Activated B cell treated with CpG ODN at 0.5 μM for 24 hours (primary cell): ENCODE results near the gene LENG1. TPM values are rescaled to one million over a fixed set of nuclear protein-coding genes. Genes with fewer than 3 reads are reported as not detected.
A peak's percentile ranks its signal among the peaks of the same experiment; 100 is the strongest.
"Not testable (repeated sequence)": the region's sequence is repeated elsewhere in the genome, so short reads cannot be mapped to it uniquely, and the experiment has no call there.

ENCODE experiments used
- ATAC-seq: fragments of 200-7000 bp; cut with Tn5 transposase; one replicate; pipeline ENCODE4 v1.10.0; 2021; ENCODE audit warnings: low read depth, mild to moderate bottlenecking, moderate library complexity
- CTCF ChIA-PET: fragments of 350-600 bp; sonication (Branson Sonifier 250); formaldehyde crosslinking; loops from one replicate; lab custom pipeline; 2021; ENCODE audit warnings: antibody characterized with exemption; lab: Charles Lee
- POLR2A ChIA-PET: fragments of 350-600 bp; sonication (Branson Sonifier 250); formaldehyde crosslinking; loops from one replicate; lab custom pipeline; 2021; ENCODE audit warnings: antibody characterized with exemption; lab: Charles Lee
- DNase-seq: peaks from one replicate; pipeline ENCODE4 v3.0.0; 2022
- H3K27ac Mint-ChIP-seq: one replicate; pipeline ENCODE4 v1.8.0; 2020; ENCODE audit warnings: mixed read lengths
- H3K27me3 Mint-ChIP-seq: one replicate; pipeline ENCODE4 v1.8.0; 2021; ENCODE audit warnings: mixed read lengths
- H3K36me3 Mint-ChIP-seq: one replicate; pipeline ENCODE4 v1.8.0; 2021; ENCODE audit warnings: low read depth, mixed read lengths
- H3K4me1 Mint-ChIP-seq: one replicate; pipeline ENCODE4 v1.8.0; 2021; ENCODE audit warnings: mixed read lengths
- H3K4me3 Mint-ChIP-seq: one replicate; pipeline ENCODE4 v1.8.0; 2020; ENCODE audit warnings: mild to moderate bottlenecking, mixed read lengths
- H3K9me3 Mint-ChIP-seq: one replicate; pipeline ENCODE4 v1.8.0; 2020; ENCODE audit warnings: mixed read lengths
- intact Hi-C: fragments of 100-400 bp; cut with micrococcal nuclease; formaldehyde crosslinking; loops from one replicate; pipeline ENCODE4 v1.15.1; 2024
- total RNA-seq: library from RNA; stranded (reverse); gene quantifications from 2 replicates; pipeline ENCODE4 v1.2.3, GENCODE V29; 2022
- TF ChIP-seq, protein P1 (sequence below): fragments of 200-600 bp; IDR thresholded peaks from one replicate; pipeline ENCODE4 v1.8.0; 2022; ENCODE audit warnings: antibody characterized with exemption, mild to moderate bottlenecking

Gene LENG1
- total RNA-seq, 1 donor from 2014 or later = 8.3 TPM

DNA sequence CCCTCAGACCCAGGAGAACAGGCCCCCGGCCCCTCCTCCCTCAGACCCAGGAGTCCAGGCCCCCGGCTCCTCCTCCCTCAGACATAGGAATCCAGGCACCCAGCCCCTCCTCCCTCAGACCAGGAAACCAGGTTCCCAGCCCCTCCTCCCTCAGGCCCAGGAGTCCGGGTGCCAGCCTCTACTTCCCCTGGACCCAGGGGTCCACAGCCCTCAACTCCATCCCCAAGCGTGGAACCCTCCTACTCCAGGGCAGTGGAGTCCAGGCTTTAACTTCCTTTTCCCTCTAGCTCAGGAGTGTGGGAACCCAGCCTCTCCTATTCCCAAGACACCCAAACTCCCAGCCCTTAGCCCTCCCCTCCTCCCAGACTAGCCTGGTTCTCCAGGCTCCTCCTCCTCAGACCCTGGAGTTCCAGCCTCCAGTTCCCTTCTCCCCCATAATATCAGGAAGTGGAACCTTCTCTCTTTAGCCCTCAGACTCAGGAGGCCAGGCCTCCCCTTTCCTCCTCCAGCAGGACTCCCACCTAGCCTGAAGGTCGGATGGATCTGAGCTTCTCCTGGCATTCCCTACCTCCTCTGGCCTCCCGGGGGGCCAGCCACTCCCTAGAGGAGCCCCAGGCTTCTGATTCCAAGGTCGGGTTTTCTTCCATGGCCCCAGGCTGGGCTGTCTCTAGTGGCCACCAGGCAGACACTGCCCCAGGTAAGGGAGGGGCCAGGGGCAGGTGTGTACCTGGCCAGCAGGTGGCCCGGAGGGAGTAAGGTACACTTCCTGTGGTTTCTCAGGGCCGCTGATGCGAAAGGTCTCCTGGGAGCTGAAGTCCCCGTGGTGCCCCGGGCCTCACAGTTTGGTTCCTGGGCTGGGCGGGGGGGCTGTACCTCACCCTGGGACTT is 13.2 kb upstream of the LENG1 start, which contains the start of gene TMC4:
Gene TMC4, minus strand, starts transcription at position 690 of the 888 bp plus-strand sequence. Its CDS starts 43 bp downstream, at position 647.
- CTCF ChIA-PET = interaction anchor here (0.9 to 1.4 kb wide), 4 partner anchors 14 to 155 kb away, joined by 3 to 5 read pairs (median 4); partner anchors contain the start of gene MBOAT7
- H3K27ac Mint-ChIP-seq = no peak within 1 kb of the TSS
- H3K36me3 Mint-ChIP-seq = peaks cover 3% of the 10 kb centered on the region
- no peaks in the 10 kb centered on the region for H3K9me3 Mint-ChIP-seq
- peaks cover 4% of the 10 kb centered on the region for H3K27me3 Mint-ChIP-seq
- POLR2A ChIA-PET = interaction anchor here (0.6 to 1.0 kb wide), 3 partner anchors 17 to 34 kb away, joined by 3 to 4 read pairs (median 3); partner anchors contain the start of genes MBOAT7 and RPS9
- H3K4me3 Mint-ChIP-seq = no peak within 1 kb of the TSS
- intact Hi-C loops = no loop called here
- peaks cover 19% of the 10 kb centered on the region for H3K4me1 Mint-ChIP-seq
- TF ChIP-seq, protein P1, sequence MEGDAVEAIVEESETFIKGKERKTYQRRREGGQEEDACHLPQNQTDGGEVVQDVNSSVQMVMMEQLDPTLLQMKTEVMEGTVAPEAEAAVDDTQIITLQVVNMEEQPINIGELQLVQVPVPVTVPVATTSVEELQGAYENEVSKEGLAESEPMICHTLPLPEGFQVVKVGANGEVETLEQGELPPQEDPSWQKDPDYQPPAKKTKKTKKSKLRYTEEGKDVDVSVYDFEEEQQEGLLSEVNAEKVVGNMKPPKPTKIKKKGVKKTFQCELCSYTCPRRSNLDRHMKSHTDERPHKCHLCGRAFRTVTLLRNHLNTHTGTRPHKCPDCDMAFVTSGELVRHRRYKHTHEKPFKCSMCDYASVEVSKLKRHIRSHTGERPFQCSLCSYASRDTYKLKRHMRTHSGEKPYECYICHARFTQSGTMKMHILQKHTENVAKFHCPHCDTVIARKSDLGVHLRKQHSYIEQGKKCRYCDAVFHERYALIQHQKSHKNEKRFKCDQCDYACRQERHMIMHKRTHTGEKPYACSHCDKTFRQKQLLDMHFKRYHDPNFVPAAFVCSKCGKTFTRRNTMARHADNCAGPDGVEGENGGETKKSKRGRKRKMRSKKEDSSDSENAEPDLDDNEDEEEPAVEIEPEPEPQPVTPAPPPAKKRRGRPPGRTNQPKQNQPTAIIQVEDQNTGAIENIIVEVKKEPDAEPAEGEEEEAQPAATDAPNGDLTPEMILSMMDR = no peak
- ATAC-seq (peak; percentile 65), DNase-seq (no peak)

DNA sequence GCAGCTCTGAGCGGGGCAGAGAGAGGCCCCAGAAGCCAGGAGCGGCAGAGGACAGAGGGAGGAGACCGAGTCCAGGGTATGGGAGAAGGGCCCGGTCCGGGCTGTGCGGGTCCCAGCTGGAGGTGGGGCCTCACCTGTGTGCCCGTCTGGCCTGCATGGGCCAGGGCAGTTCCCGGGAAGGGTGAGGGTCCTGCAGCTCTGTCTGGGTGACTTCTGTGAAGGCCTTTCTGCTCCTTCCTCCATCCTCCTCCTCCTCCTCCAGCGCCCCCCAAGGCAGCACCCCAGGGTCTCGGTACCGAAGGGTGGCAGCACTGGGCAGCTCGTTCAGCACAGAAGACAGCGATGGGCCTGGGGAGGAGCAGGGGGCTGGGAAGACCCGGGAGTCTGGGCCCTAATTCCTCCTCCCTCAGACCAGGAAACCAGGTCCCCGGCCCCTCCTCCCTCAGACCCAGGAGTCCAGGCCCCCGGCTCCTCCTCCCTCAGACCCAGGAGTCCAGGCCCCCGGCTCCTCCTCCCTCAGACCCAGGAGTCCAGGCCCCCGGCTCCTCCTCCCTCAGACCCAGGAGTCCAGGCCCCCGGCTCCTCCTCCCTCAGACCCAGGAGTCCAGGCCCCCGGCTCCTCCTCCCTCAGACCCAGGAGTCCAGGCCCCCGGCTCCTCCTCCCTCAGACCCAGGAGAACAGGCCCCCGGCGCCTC is 12.4 kb upstream of the LENG1 start:
- POLR2A ChIA-PET, H3K4me3 Mint-ChIP-seq, H3K27me3 Mint-ChIP-seq, H3K9me3 Mint-ChIP-seq, CTCF ChIA-PET, DNase-seq, ATAC-seq, intact Hi-C loops, H3K36me3 Mint-ChIP-seq, H3K27ac Mint-ChIP-seq: not testable (repeated sequence)
- H3K4me1 Mint-ChIP-seq = peaks cover 19% of the 10 kb centered on the region

DNA sequence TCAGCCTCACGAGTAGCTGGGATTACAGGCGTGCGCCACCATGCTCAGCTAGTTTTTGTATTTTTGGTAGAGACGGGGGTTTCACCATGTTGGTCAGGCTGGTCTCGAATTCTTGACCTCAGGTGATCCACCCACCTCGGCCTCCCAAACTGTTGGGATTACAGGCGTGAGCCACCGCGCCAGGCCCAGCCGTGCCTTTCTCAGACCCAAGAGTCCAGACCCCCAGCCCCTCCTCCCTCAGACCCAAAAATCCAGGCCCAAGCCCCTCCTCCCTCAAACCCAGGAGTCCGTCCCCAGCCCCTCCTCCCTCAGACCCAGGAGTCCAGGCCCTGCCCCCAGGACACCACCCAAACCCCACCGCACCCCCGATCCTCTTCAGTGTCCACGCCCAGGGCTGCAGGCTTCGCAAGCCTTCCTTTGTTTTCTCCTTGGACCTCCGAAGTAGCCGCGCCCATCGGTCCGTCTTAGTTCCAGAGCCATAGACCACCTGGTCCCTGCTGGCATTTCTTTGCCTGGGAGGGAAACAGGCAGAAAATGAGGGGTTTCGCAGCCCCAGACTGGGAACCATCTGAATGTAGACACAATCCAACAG is 9.7 kb upstream of the LENG1 start:
- intact Hi-C loops = loop anchor here (2.0 to 10.0 kb wide), 2 partner anchors 126 to 222 kb away; no protein-coding TSS in a partner anchor
- POLR2A ChIA-PET = interaction anchor here (0.7 to 1.1 kb wide), 2 partner anchors 21 to 31 kb away, joined by 3 to 8 read pairs; partner anchors contain the start of gene RPS9
- ATAC-seq = no peak

DNA sequence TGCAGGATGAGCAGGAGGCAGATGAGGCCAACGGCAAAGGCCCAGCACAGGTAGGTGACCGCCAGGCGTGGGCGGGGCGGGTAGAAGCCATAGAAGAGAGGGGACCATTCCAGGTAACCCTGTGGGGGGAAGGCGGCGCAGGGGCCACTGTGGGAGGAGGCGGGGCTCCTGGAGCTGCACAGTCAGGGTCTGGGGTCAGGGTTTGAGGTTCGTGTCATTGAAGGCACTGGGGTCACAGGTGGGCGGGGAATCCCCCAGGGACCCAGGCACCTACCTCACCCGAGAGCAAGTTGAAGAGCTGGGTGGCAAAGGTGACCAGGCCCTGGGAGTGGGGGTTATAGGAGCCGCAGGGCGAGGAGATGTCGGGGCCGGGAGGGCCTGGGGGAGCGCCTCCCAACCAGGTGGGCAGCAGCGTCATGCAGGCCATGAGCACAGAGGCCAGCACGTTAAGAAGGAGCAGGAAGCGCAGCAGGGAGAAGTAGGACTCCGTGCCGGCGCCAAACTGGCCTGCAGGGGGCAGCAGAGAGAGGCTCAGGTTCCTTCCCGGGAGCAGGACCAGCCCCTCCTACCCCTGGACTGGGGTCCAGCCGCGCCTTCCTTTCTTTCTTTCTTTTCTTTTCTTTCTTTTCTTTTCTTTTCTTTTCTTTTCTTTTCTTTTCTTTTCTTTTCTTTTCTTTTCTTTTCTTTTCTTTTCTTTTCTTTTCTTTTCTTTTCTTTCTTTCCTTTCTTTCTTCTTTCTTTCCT is 8.8 kb upstream of the LENG1 start:
- intact Hi-C loops = loop anchor here (1.0 to 10.0 kb wide), 5 partner anchors 63 to 222 kb away; no protein-coding TSS in a partner anchor
- Mint-ChIP-seq H3K4me3 (no peak overlapping the region), H3K27ac (no peak overlapping the region), H3K4me1 (peaks cover 24% of the 10 kb centered on the region), H3K36me3 (no peaks in the 10 kb centered on the region), H3K27me3 (peaks cover 17% of the 10 kb centered on the region), H3K9me3 (no peaks in the 10 kb centered on the region)
- ATAC-seq = peak; percentile 89
- TF ChIP-seq, protein P1 = peak; percentile 71
- ChIA-PET CTCF (interaction anchor here (1.0 to 2.3 kb wide), 4 partner anchors 9 to 98 kb away, joined by 3 to 13 read pairs (median 4); partner anchors contain the start of genes LENG1, MBOAT7 and TSEN34), POLR2A (no interaction called here)
- DNase-seq = peak; percentile 85

More for the DNA sequence above, 9.7 kb upstream of the LENG1 start:
- H3K4me3 Mint-ChIP-seq = no peak overlapping the region
- peaks cover 25% of the 10 kb centered on the region for H3K4me1 Mint-ChIP-seq
- H3K27me3 Mint-ChIP-seq = peaks cover 14% of the 10 kb centered on the region
- H3K9me3 Mint-ChIP-seq = no peaks in the 10 kb centered on the region
- H3K27ac Mint-ChIP-seq = no peak overlapping the region
- no peaks in the 10 kb centered on the region for H3K36me3 Mint-ChIP-seq
- TF ChIP-seq, protein P1 = no peak
- no peak for DNase-seq
- CTCF ChIA-PET = interaction anchor here (0.9 to 2.0 kb wide), 3 partner anchors 10 to 63 kb away, joined by 3 to 9 read pairs (median 5); partner anchors contain the start of genes LENG1 and MBOAT7
